SU-DHL-6 (cell line): ENCODE measurements around the gene MED29.

Experiments
- H2AFZ ChIP-seq: fragments of 200-600 bp; sonication (generic); 2 replicates; pipeline ENCODE4 v1.6.1; 2014; ENCODE audit warnings: low read depth, mild to moderate bottlenecking, moderate library complexity, mixed read lengths, antibody characterized with exemption, low read length; ENCODE audit not compliant: severe bottlenecking
- H3F3A ChIP-seq: fragments of 200-600 bp; shearing (Covaris generic); 2 replicates; pipeline ENCODE4 v1.6.0; 2016; ENCODE audit warnings: antibody characterized with exemption, mild to moderate bottlenecking; ENCODE audit not compliant: insufficient read depth
- H3K27ac ChIP-seq: fragments of 200-600 bp; sonication (generic); 2 replicates; pipeline ENCODE4 v1.5.1; 2016; ENCODE audit warnings: low read depth, mild to moderate bottlenecking, low read length, moderate library complexity, mixed read lengths
- H3K27me3 ChIP-seq: fragments of 200-600 bp; sonication (generic), shearing (Covaris generic); 2 replicates; pipeline ENCODE4 v1.6.0; 2014; ENCODE audit warnings: mild to moderate bottlenecking, low read length
- H3K36me3 ChIP-seq: fragments of 200-600 bp; sonication (generic); 2 replicates; pipeline ENCODE4 v1.6.1; 2014; ENCODE audit warnings: mild to moderate bottlenecking, low read length, mixed read lengths
- H3K4me2 ChIP-seq: fragments of 300-600, 200-600 bp; shearing (Covaris generic), sonication (generic); 2 replicates; pipeline ENCODE4 v1.6.0; 2014; ENCODE audit warnings: low read length, low read depth, mild to moderate bottlenecking; ENCODE audit not compliant: poor library complexity, severe bottlenecking
- H3K4me3 ChIP-seq: fragments of 200-600 bp; sonication (generic); 2 replicates; pipeline ENCODE4 v1.5.1; 2014; ENCODE audit warnings: antibody characterized with exemption, low read length, mild to moderate bottlenecking, mixed read lengths; ENCODE audit not compliant: insufficient read depth, poor library complexity, severe bottlenecking
- H3K79me2 ChIP-seq: fragments of 200-600 bp; sonication (generic); 2 replicates; pipeline ENCODE4 v1.6.1; 2014; ENCODE audit warnings: mild to moderate bottlenecking, low read length, moderate library complexity; ENCODE audit not compliant: insufficient read depth
- H3K9ac ChIP-seq: fragments of 200-600 bp; sonication (generic); 2 replicates; pipeline ENCODE4 v1.7.0; 2014; ENCODE audit warnings: mild to moderate bottlenecking, low read length
- H3K9me2 ChIP-seq: fragments of 200-600 bp; sonication (generic); replicated peaks from 2 replicates; pipeline ENCODE4 v1.6.1; 2014; ENCODE audit warnings: low read length; ENCODE audit not compliant: insufficient read depth
- H3K9me3 ChIP-seq: fragments of 200-600 bp; sonication (generic); 2 replicates; pipeline ENCODE4 v1.6.1; 2014; ENCODE audit warnings: low read length, mixed read lengths; ENCODE audit not compliant: insufficient read depth
- H4K20me1 ChIP-seq: fragments of 200-600 bp; sonication (generic); 2 replicates; pipeline ENCODE4 v1.6.1; 2014; ENCODE audit warnings: low read depth, mild to moderate bottlenecking, antibody characterized with exemption, low read length, moderate library complexity, mixed read lengths
- EZH2phosphoT487 ChIP-seq: fragments of 200-600 bp; sonication (generic), shearing (Covaris generic); conservative IDR thresholded peaks from 2 replicates; pipeline ENCODE4 v1.6.1; 2018; ENCODE audit warnings: mild to moderate bottlenecking, antibody characterized with exemption, low read length, moderate library complexity, mixed read lengths
- TF ChIP-seq, protein P1 (sequence below): fragments of 200-600 bp; sonication (generic); IDR thresholded peaks from one replicate; pipeline ENCODE4 v1.5.1; 2017; ENCODE audit warnings: antibody characterized with exemption, mild to moderate bottlenecking, low read length, moderate library complexity; ENCODE audit not compliant: insufficient read depth, poor library complexity, severe bottlenecking

MED29 gene

DNA sequence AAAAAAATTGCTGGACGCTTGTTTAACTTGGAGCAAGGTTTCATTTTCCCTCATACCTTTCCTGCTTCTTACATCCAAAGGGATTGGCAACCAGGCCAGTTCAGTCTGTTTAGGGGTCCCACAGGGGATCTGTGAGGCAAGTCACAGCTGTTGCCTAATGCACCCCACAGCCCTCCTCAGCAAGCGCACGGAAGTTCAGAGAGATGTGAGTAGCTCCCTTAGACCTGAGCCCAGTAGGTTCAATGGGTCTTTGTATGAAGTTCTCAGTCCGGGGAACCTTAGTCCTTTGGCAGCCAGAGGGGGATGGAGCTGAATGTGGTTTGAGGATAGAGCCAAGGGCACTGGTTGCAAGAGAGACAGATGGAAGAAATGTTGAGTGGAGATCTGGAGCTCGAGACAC lies 35.9 kb upstream of the MED29 start:
- no peaks in the 10 kb centered on the region for H3K27me3 ChIP-seq
- no peaks in the 10 kb centered on the region for H3F3A ChIP-seq
- H3K79me2 ChIP-seq = no peaks in the 10 kb centered on the region
- H4K20me1 ChIP-seq = no peaks in the 10 kb centered on the region
- H3K9me2 ChIP-seq = no peaks in the 10 kb centered on the region
- no peak overlapping the region for H3K4me2 ChIP-seq
- H3K36me3 ChIP-seq = peaks cover 4% of the 10 kb centered on the region; the same call in 1 of the 2 replicates
- no peak overlapping the region for H2AFZ ChIP-seq
- no peak overlapping the region for H3K9ac ChIP-seq
- no peak overlapping the region for H3K27ac ChIP-seq
- TF ChIP-seq, protein P1, sequence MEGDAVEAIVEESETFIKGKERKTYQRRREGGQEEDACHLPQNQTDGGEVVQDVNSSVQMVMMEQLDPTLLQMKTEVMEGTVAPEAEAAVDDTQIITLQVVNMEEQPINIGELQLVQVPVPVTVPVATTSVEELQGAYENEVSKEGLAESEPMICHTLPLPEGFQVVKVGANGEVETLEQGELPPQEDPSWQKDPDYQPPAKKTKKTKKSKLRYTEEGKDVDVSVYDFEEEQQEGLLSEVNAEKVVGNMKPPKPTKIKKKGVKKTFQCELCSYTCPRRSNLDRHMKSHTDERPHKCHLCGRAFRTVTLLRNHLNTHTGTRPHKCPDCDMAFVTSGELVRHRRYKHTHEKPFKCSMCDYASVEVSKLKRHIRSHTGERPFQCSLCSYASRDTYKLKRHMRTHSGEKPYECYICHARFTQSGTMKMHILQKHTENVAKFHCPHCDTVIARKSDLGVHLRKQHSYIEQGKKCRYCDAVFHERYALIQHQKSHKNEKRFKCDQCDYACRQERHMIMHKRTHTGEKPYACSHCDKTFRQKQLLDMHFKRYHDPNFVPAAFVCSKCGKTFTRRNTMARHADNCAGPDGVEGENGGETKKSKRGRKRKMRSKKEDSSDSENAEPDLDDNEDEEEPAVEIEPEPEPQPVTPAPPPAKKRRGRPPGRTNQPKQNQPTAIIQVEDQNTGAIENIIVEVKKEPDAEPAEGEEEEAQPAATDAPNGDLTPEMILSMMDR = no peak
- TF ChIP-seq EZH2phosphoT487 = no peak
- H3K9me3 ChIP-seq = no peaks in the 10 kb centered on the region
- H3K4me3 ChIP-seq = no peak overlapping the region

DNA sequence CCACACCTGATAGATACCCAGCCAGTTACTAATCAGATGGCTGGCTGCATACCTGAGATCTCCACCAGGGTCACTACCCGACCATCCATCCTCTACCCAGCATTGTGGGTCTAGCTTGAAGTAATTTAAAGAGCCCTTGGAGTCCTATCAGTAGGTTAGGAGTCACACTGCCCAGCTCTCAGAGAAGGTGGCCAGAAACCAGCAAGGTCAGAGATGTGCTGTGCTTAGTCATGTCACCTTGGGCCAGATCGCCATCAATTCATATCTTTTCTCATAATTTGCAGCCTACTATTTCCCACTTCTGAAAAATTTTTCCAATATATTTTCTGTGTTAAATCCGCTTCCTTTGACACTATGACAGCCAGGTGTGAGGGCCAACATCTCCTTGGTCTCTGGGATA lies 35.1 kb upstream of the MED29 start:
- Histone ChIP-seq H4K20me1 (no peaks in the 10 kb centered on the region), H3K27me3 (no peaks in the 10 kb centered on the region), H2AFZ (no peak overlapping the region), H3K79me2 (no peaks in the 10 kb centered on the region), H3K9me2 (no peaks in the 10 kb centered on the region), H3K4me2 (no peak overlapping the region), H3F3A (no peaks in the 10 kb centered on the region), H3K36me3 (peaks cover 4% of the 10 kb centered on the region; the same call in 1 of the 2 replicates), H3K9ac (no peak overlapping the region), H3K9me3 (no peaks in the 10 kb centered on the region), H3K27ac (no peak overlapping the region), H3K4me3 (no peak overlapping the region)
- no peak for TF ChIP-seq EZH2phosphoT487
- TF ChIP-seq, protein P1 = no peak

DNA sequence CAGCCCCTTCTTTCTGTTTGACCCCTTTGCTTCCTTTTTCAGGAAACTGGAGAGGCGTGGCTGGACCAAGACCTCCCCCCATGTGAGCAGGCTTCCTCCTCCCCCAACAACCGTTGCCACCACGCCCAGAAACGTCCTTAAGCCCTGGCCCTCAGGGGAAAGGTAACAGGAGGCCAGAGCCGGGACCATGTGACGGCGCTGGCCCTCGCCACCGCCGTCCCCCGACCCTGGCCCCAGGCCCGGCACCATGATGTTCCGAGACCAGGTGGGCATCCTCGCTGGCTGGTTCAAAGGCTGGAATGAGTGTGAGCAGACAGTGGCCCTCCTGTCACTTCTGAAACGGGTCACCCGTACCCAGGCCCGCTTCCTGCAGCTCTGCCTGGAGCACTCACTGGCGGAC lies 34.5 kb upstream of the MED29 start:
- Histone ChIP-seq H3K36me3 (peaks cover 4% of the 10 kb centered on the region; the same call in 1 of the 2 replicates), H4K20me1 (no peaks in the 10 kb centered on the region), H3K9ac (no peak overlapping the region)

More for the DNA sequence above, 34.5 kb upstream of the MED29 start:
- Histone ChIP-seq H3K79me2 (no peaks in the 10 kb centered on the region), H3K27me3 (no peaks in the 10 kb centered on the region), H2AFZ (no peak overlapping the region), H3K27ac (no peak overlapping the region), H3K9me3 (no peaks in the 10 kb centered on the region), H3K9me2 (no peaks in the 10 kb centered on the region), H3F3A (no peaks in the 10 kb centered on the region), H3K4me3 (no peak overlapping the region), H3K4me2 (no peak overlapping the region)
- no peak for TF ChIP-seq EZH2phosphoT487
- TF ChIP-seq, protein P1 = no peak
